ENCODE results near the gene SCPEP1.

- TF ChIP-seq ZNF274 (IDR thresholded peaks at IDR 0.05; ENCODE audit: insufficient read depth, insufficient read length) (no peak), SP1 (IDR thresholded peaks at IDR 0.05; ENCODE audit: low read depth, low read length) (no peak), SMC3 (IDR thresholded peaks at IDR 0.05; ENCODE audit: borderline replicate concordance, low read length) (no peak), ASH2L (IDR thresholded peaks at IDR 0.05; ENCODE audit: borderline replicate concordance, low read depth) (no peak), RAD21 (IDR thresholded peaks at IDR 0.05; ENCODE audit: insufficient read depth, low read depth, low read length) (no peak), POLR2AphosphoS5 (IDR thresholded peaks at IDR 0.05; ENCODE audit: low read length) (no peak), POLR2AphosphoS2 (IDR thresholded peaks at IDR 0.05; ENCODE audit: low read depth, low read length) (no peak), E2F4 (IDR thresholded peaks at IDR 0.05; ENCODE audit: low read depth, low read length) (no peak), TBL1XR1 (IDR thresholded peaks at IDR 0.05; ENCODE audit: low read depth, low read length) (no peak), SMARCA5 (IDR thresholded peaks at IDR 0.05) (no peak), TCF7 (IDR thresholded peaks at IDR 0.05; ENCODE audit: borderline replicate concordance) (no peak), RFX5 (IDR thresholded peaks at IDR 0.05; ENCODE audit: low read depth, low read length) (no peak)
- TF ChIP-seq, protein P1, sequence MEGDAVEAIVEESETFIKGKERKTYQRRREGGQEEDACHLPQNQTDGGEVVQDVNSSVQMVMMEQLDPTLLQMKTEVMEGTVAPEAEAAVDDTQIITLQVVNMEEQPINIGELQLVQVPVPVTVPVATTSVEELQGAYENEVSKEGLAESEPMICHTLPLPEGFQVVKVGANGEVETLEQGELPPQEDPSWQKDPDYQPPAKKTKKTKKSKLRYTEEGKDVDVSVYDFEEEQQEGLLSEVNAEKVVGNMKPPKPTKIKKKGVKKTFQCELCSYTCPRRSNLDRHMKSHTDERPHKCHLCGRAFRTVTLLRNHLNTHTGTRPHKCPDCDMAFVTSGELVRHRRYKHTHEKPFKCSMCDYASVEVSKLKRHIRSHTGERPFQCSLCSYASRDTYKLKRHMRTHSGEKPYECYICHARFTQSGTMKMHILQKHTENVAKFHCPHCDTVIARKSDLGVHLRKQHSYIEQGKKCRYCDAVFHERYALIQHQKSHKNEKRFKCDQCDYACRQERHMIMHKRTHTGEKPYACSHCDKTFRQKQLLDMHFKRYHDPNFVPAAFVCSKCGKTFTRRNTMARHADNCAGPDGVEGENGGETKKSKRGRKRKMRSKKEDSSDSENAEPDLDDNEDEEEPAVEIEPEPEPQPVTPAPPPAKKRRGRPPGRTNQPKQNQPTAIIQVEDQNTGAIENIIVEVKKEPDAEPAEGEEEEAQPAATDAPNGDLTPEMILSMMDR (IDR thresholded peaks at IDR 0.05 in 2 of 3, conservative IDR thresholded peaks at IDR 0.05 in 1 of 3; ENCODE audit: control insufficient read depth in 2 of 3, extremely low read depth in 1 of 3, insufficient read depth in 1 of 3, low read depth in 3 of 3, low read length in 3 of 3) = no peak
Measured at GRCh38 chr17:57035971-57036481, 58.1 kb downstream of the SCPEP1 start.
